NCI-H2107 (cell line): Measurements from ENCODE around the gene NCOA3.

Experiments used
- DNase-seq: peaks from one replicate; lab custom pipeline; 2025; lab: John Stamatoyannopoulos, UW

Gene NCOA3

DNA sequence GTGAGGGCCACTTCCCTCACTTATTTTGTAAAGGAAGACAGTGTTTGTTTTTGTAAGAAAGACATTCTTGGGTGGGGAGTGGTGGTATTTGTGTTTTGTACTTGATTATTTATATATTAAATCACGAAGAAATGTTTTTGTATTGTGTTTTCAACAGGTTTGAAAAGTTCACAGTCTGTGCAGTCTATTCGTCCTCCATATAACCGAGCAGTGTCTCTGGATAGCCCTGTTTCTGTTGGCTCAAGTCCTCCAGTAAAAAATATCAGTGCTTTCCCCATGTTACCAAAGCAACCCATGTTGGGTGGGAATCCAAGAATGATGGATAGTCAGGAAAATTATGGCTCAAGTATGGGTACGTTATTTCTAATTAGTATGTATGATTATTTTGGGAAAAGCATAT, 137.2 kb downstream of the NCOA3 start:
- no peak for DNase-seq

- no peak for DNase-seq
Observed at GRCh38 chr20:47642118-47642517, 140.4 kb downstream of the NCOA3 start.

- DNase-seq = no peak
Observed at GRCh38 chr20:47642624-47643023, 140.9 kb downstream of the NCOA3 start.

DNA sequence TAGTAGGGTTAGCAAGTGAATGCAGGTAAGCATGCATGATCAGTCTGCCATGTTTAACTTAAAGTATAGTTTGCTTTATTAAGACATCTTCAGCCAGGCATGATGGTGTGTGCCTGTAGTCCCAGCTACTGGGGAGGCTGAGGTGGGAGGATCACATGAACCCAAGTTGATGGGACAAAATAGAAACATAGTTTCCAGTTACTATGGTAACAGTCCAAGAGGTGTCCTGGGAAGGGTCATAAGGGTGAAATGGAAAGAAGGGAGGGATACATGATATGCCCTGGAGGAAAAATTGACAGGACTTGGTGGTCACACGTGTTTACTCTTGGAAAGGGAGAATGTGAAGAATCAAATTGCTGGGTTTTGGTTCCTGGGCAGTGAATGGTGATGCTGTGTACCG, 143.9 kb downstream of the NCOA3 start:
- no peak for DNase-seq

- no peak for DNase-seq
Observed at GRCh38 chr20:47647994-47648393, 146.3 kb downstream of the NCOA3 start.

GRCh38 chr20:47648943-47649342, 147.3 kb downstream of the NCOA3 start:
- no peak for DNase-seq

GRCh38 chr20:47652301-47652700, 150.6 kb downstream of the NCOA3 start:
- DNase-seq = no peak

GRCh38 chr20:47652794-47653193, 151.1 kb downstream of the NCOA3 start:
- no peak for DNase-seq

DNA sequence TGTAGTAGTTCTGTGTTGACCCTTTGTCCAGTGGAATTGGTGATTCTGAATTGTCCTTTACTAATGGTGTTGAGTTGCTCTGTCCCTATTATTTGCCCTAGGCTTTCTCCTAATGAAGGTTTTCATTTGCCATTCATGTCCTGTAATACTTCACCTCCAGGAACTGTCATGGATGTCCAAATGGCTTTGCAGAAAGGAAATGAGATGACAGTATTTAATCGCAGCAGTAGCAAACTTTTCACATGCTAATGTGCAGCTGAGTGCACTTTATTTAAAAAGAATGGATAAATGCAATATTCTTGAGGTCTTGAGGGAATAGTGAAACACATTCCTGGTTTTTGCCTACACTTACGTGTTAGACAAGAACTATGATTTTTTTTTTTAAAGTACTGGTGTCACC, 152.2 kb downstream of the NCOA3 start:
- no peak for DNase-seq

- DNase-seq = no peak
Observed at GRCh38 chr20:47654370-47654769, 152.7 kb downstream of the NCOA3 start.

DNA sequence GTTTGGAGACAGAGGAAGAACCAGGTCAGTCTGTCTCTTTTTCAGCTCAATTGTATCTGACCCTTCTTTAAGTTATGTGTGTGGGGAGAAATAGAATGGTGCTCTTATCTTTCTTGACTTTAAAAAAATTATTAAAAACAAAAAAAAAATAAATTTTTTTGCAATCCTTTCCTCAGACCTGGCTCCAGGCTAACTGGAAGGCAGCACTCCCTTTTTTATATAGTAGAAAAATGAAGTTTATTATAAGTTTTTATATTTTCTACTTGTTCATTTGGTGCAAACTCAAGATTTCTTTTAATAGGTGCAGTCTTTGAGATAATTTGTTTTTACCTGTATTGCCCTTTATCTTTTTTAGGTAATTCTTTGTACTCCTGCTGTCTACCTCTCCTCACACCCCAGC, 153.9 kb downstream of the NCOA3 start:
- DNase-seq = no peak

- DNase-seq = no peak
Observed at GRCh38 chr20:47656318-47656717, 154.6 kb downstream of the NCOA3 start.

DNA sequence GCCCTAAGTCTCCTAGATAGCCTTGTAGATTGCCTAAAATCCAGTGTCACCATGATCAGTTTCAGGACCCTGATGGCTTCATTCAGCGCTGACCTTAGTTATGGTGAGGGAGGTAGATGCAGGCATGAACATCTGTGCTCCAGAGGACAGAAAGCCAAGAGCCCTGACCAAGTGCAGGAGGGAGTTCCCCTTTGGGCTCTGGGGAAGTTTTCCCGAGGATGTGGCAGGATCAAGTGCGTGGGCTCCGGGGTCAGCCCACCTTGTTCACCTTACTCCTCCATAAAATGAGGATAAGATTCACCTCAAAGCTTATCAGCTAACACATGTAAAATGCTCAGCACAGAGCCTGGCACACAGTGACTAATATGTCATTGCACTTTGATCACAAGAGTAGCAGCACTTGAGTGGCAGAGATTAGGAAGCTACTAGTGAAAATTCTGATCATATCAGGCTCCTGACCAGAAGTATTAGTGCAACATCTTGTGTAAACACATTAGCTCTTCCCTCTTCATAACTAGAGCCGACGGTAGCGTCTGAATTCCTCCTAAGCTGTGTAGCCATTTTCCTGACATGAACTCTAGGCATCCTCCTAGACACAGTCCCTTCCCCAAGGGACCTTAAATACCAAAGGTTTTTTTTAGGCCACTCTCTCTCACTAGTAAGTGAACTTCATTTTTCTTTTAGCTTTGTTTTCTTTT, 158.4 kb downstream of the NCOA3 start:
- DNase-seq = no peak

- DNase-seq = no peak
Observed at GRCh38 chr20:47660602-47660905, 158.9 kb downstream of the NCOA3 start.

DNA sequence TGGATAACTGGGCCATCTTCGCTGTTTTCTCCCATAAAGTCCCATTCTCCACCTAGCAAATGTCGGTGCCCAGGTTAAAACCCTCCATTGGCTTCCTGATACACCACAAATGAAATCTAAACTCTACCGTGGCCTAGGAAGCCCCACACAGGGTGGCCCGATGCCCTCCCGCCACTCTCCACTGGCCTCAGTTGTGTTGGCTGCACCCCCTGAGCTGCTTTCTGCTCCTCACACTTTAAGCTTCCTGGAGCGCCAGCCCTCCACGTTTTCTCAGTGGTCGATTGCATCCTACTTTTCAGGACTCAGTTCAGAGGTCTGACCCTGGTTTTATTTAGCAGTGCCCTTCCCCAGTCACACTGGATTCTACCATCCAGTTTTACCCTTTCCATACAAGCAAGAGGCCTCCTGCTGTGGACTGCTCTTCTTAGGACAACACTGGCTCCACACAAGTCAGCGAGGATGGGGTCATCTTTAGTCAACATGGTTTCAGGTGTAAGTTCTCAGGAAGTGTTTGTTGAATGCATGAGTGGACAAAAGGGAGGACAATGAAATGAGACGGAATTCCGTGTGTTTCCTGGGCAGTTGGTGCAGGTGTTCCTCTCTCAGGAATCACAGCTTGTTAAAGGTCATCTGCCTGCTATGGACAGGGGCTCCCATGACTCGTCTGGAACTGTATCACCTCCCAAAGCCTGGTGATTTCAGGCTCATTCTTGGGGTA, 159.5 kb downstream of the NCOA3 start:
- no peak for DNase-seq

- DNase-seq = no peak
Observed at GRCh38 chr20:47661714-47662113, 160.0 kb downstream of the NCOA3 start.

DNA sequence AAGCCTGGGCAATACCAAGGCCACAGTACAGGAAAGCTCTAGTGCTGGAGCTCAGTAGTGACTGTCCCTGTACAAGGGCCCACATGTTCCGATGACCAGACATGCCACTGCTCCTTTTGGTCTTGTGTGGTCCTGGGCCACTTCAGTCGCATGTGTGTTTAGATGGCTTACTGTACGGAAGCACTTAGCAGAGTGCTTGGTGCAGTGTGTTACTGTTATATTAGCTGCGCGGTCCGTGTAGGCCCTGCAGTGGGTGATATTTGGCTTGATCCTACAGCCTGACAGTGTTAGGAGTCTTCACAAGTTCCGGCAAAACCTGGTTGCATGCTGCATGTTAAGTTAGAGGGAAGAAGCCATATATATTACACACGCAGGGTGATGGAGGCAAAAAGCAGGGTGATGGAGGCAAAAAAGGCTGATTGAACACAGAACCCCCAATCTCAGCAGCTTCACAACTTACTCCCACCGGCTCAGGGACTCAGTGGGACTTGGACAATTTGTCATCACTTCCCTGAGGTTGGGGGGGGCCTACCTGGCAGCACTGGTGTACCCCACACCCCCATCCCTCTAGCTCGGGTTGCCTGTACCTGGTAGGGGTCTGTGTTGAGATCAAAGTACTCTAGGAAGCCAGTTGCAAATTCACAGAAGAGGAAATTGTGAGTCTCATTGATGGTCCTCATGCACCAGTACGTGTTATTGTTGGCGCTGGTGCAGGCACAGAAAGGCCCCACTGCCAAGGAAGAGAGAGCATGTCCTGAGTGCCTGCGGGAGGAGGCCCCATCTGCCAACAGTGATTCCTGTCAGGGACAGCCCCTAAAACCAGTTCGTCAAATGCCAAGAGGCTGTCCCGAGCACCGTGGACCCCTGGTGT, 161.0 kb downstream of the NCOA3 start:
- no peak for DNase-seq

DNA sequence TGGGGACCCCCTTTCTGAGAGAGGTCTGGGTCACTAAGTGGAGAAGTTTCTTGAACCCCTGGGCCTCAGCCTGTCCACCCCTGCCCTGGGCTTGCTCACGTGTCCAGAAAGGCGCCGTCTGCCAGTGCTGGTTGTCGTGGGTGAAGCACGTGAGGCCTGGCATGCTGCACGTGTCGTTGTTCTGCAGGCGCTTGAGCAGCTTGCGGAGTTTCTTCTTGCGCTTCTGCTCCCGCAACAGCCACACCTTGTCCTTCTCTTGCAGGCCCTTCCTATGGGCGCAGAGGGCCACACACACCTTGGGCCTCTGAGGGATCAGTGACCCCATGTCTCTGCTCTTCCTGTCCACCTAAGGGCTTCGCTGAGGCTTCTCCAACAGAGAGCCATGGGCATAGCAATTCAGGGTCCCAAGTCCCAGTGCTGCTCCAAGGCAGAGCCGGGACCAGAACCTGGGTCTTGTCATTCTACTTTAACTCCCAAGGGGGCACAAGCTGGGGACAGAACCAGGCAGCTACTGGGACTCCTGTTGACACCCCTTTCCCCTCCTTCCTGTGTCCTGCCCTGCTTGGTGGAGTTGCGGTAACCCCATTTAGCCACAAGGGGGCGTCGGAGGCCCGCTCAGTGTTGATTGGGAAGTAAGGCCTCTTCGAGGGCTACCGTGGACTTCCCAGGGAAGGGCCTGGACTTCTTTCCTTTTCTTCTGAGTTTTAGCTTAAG, 161.8 kb downstream of the NCOA3 start:
- peak; percentile 11 for DNase-seq

- no peak for DNase-seq
Observed at GRCh38 chr20:47664068-47664437, 162.4 kb downstream of the NCOA3 start.

- no peak for DNase-seq
Observed at GRCh38 chr20:47664744-47665143, 163.1 kb downstream of the NCOA3 start.

- DNase-seq = no peak
Observed at GRCh38 chr20:47665221-47665991, 163.7 kb downstream of the NCOA3 start.

DNA sequence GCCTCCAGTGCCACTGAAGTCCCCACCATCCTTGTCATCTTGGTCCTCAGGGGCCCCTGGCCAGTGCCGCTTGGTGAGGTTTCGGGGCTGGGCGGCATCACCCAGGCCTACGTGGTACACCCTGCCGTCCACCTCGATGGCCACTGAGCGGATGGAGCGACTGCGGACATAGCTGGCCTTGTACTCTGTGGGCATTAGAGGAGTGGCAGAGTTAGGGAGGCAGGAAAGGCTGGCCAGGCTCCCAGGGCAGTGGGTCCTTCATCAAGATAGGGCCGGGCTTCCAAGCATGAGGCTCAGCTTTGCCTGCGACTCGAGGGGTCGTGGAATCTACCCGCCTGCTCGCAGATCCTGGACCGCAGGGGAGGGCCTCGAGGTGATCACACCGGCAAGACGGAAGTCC, 164.6 kb downstream of the NCOA3 start:
- DNase-seq = no peak
